Activated naive CD8-positive, alpha-beta T cell treated with anti-CD3 and anti-CD28 coated beads, Interleukin-2, amount 10 ng/mL, durations not matched to agents 7 days and 5 days (primary cell): ENCODE measurements around the gene SLC8B1. TPM values are rescaled to one million over a fixed set of nuclear protein-coding genes. Genes with fewer than 3 reads are reported as not detected.

Source experiments
- ATAC-seq: fragments of 150-1000 bp; cut with Tn5 transposase; one replicate; pipeline ENCODE4 v1.10.0; 2021; ENCODE audit warnings: low read depth, moderate library complexity
- POLR2A ChIA-PET: fragments of 350-600 bp; sonication (Branson Sonifier 250); formaldehyde crosslinking; loops from one replicate; lab custom pipeline; 2021; ENCODE audit warnings: antibody characterized with exemption; lab: Charles Lee
- DNase-seq: peaks from one replicate; pipeline ENCODE4 v3.0.0; 2021
- H3K27ac Mint-ChIP-seq: one replicate; pipeline ENCODE4 v1.8.0; 2022; ENCODE audit warnings: mild to moderate bottlenecking, mixed read lengths
- H3K27me3 Mint-ChIP-seq: one replicate; pipeline ENCODE4 v1.8.0; 2022; ENCODE audit warnings: mild to moderate bottlenecking, moderate library complexity, mixed read lengths
- H3K36me3 Mint-ChIP-seq: one replicate; pipeline ENCODE4 v1.8.0; 2021; ENCODE audit warnings: mild to moderate bottlenecking, mixed read lengths
- H3K4me1 Mint-ChIP-seq: one replicate; pipeline ENCODE4 v1.8.0; 2021; ENCODE audit warnings: mixed read lengths
- H3K4me3 Mint-ChIP-seq: one replicate; pipeline ENCODE4 v1.8.0; 2022; ENCODE audit warnings: mild to moderate bottlenecking, moderate library complexity, mixed read lengths
- H3K9me3 Mint-ChIP-seq: one replicate; pipeline ENCODE4 v1.8.0; 2021; ENCODE audit warnings: mixed read lengths
- total RNA-seq, 2 experiments: library from RNA; stranded (reverse); gene quantifications; one replicate each; pipeline ENCODE4 v1.2.3, GENCODE V29; 2021

The SLC8B1 gene
- total RNA-seq, 2 experiments from 2014 or later = 42.1 to 42.4 TPM

- no peak overlapping the region for H3K4me3 Mint-ChIP-seq
- POLR2A ChIA-PET = no interaction called here
- peaks cover 17% of the 10 kb centered on the region for H3K27me3 Mint-ChIP-seq
- H3K36me3 Mint-ChIP-seq = no peaks in the 10 kb centered on the region
- no peak for ATAC-seq
- no peak for DNase-seq
- H3K27ac Mint-ChIP-seq = no peak overlapping the region
- peaks cover 2% of the 10 kb centered on the region for H3K4me1 Mint-ChIP-seq
- H3K9me3 Mint-ChIP-seq = no peaks in the 10 kb centered on the region
Observed at GRCh38 chr12:113346353-113346752, 11.4 kb upstream of the SLC8B1 start.

GRCh38 chr12:113345318-113345717 is 10.4 kb upstream of the SLC8B1 start:
- no peak overlapping the region for H3K27ac Mint-ChIP-seq
- no peaks in the 10 kb centered on the region for H3K9me3 Mint-ChIP-seq
- ATAC-seq (no peak), DNase-seq (no peak)
- H3K36me3 Mint-ChIP-seq = no peaks in the 10 kb centered on the region
- POLR2A ChIA-PET = no interaction called here
- H3K4me1 Mint-ChIP-seq = peaks cover 2% of the 10 kb centered on the region
- H3K4me3 Mint-ChIP-seq = no peak overlapping the region
- peaks cover 16% of the 10 kb centered on the region for H3K27me3 Mint-ChIP-seq

DNA sequence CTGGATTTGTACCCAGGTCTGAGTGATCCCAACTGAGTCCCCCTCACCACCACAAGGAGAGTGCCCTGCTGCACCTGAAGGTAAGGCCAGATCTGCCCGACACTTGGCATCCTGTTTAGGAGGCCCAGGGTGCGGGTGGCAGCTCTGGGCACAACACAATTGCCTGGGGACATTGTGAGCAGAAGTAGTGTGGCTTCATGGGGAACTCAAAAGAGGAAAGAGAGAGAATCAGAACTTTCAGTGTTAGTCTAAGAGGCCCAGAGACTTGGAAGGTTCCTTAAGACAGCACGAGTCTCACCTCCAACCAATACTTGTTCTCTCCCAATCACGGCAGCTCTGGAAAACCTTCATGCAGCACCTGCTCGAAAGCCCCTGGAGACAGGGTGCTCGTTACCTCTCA is 6.6 kb upstream of the SLC8B1 start:
- Mint-ChIP-seq H3K36me3 (no peaks in the 10 kb centered on the region), H3K27ac (no peak overlapping the region), H3K27me3 (peaks cover 14% of the 10 kb centered on the region), H3K4me1 (peaks cover 4% of the 10 kb centered on the region), H3K9me3 (no peaks in the 10 kb centered on the region), H3K4me3 (no peak overlapping the region)
- DNase-seq (no peak), ATAC-seq (no peak)
- POLR2A ChIA-PET = no interaction called here

DNA sequence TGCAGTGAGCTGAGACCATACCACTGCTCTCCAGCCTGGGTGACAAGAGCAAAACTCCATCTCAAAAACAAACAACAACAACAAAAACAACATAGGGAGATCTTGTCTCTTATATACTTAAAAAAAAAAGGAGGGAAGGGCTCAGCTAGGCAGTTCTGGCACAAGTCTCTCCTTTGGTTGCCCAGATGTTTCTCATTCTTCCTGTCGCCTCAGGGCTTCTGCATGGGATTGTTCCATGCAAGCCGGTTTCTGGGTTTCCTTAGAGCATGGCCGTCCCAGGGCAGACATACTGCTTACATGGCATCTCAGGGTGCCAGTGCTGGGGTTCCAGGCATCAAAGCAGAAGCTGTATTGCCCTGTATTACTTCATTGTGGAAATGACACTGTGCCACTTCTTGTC is 5.2 kb upstream of the SLC8B1 start:
- H3K36me3 Mint-ChIP-seq = no peaks in the 10 kb centered on the region
- POLR2A ChIA-PET = no interaction called here
- H3K27me3 Mint-ChIP-seq = peaks cover 14% of the 10 kb centered on the region
- peaks cover 6% of the 10 kb centered on the region for H3K4me1 Mint-ChIP-seq
- DNase-seq (no peak), ATAC-seq (no peak)
- no peak overlapping the region for H3K27ac Mint-ChIP-seq
- no peaks in the 10 kb centered on the region for H3K9me3 Mint-ChIP-seq
- H3K4me3 Mint-ChIP-seq = no peak overlapping the region

DNA sequence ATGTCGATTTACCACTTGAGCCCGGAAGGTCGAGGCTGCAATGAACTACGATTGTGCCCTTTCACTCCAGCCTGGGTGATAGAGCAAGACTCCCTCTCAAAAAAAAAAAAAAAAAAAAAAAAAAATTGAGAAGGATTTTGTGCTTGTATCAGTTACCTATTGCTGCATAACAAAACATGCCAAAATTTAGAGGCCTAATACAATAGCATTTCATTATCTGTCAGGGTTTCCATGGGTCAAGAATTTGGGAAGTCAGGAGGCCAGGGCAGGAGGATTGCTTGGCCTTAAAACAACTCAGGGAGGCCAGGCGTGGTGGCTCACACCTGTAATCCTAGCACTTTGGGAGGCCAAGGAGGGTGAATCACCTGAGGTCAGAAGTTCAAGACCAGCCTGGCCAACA is 4.6 kb upstream of the SLC8B1 start:
- no peak for DNase-seq
- Mint-ChIP-seq H3K9me3 (no peaks in the 10 kb centered on the region), H3K4me3 (no peak overlapping the region), H3K27me3 (peaks cover 14% of the 10 kb centered on the region), H3K4me1 (peaks cover 6% of the 10 kb centered on the region), H3K36me3 (no peaks in the 10 kb centered on the region), H3K27ac (no peak overlapping the region)
- POLR2A ChIA-PET = no interaction called here
- ATAC-seq = no peak

- Mint-ChIP-seq H3K4me3 (peak overlapping the region; percentile 93), H3K4me1 (peaks cover 19% of the 10 kb centered on the region), H3K36me3 (peaks cover 17% of the 10 kb centered on the region), H3K27me3 (peaks cover 4% of the 10 kb centered on the region), H3K9me3 (no peaks in the 10 kb centered on the region), H3K27ac (peak overlapping the region; percentile 68)
- POLR2A ChIA-PET = interaction anchor here (0.6 to 1.7 kb wide), 6 partner anchors 10 to 150 kb away, joined by 3 to 9 read pairs (median 4); partner anchors contain the start of genes PLBD2 and SDSL
- ATAC-seq (peak; percentile 23), DNase-seq (peak; percentile 38)
Observed at GRCh38 chr12:113333877-113334785, 778 bp downstream of the SLC8B1 start.

DNA sequence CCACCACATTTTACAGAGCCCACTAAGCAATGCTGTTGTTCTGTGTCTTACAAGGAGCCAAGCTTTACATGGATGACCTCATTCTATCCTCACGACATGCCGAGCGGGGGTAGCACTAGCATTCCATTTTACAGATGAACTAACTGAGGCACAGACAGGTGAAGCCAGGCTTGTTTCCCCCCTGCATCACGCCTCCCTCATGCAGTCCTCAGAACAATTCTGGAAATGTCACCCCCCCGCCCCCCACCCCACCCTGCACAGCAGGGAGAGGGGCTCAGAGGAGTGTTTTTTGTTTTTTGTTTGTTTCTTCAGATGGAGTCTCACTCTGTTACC is 1.5 kb downstream of the SLC8B1 start:
- Mint-ChIP-seq H3K27me3 (peaks cover 4% of the 10 kb centered on the region), H3K9me3 (no peaks in the 10 kb centered on the region), H3K27ac (no peak overlapping the region), H3K4me3 (peak overlapping the region; percentile 93), H3K4me1 (peaks cover 19% of the 10 kb centered on the region), H3K36me3 (peaks cover 19% of the 10 kb centered on the region)
- POLR2A ChIA-PET = no interaction called here
- DNase-seq = no peak
- ATAC-seq = no peak

DNA sequence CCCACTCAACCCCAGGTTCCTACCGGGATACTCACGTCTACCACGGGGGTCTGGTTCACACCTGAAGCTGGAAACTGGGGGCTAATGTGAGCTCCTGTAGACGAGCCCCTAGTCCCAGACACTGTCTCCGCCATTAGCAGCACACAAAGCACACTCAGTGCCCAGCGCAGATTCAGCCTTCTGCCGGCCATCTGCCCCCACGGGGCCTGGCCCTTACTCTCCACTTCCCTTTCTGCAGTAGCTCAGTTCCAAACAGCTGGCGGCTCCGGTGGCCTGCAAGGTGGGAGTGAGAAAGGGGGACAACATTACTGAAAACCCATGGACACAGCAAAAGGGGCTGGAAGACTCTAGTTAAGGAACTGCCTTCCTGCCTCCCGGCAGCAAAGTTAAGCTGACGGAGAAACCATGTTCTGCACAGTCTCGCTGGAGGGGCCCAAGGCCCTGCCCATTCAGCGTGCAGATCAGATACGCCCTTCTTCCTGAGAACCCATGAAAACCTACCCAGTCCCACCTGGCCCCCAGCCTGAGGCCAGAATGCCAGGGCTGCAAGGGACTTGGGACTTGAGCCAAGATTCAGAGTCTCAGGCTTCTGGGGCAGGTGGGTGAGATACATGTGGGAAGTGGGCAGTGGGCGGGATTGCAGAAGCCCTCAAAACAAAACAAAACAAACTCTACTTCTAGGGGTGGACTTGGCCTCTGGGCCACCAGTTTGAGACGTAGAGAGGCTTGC is 2.1 kb downstream of the SLC8B1 start:
- Mint-ChIP-seq H3K4me1 (peaks cover 19% of the 10 kb centered on the region), H3K27me3 (peaks cover 4% of the 10 kb centered on the region), H3K4me3 (no peak overlapping the region), H3K36me3 (peaks cover 19% of the 10 kb centered on the region), H3K9me3 (no peaks in the 10 kb centered on the region), H3K27ac (no peak overlapping the region)
- DNase-seq (no peak), ATAC-seq (no peak)
- POLR2A ChIA-PET = interaction anchor here (1.2 kb wide), 2 partner anchors 8 to 135 kb away, joined by 3 read pairs; no protein-coding TSS in a partner anchor

DNA sequence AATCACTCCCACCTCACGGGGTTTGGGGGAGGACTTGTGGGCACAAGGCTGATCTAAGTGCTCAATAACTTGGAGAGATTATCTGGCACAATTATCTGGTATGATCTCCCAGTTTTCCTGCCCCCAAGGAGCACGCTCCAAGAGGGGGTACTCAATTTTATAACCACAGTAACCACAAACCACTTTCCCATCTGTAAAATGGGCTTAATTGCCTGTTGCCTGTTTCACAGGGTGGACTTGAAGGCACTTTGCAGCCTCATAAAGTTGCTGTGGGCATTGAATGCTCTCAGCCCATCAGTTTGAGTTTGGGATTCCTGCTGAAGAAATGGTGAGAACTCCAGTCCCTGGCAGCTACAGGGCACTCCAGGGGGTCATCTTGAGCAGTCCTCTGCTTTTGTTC is 4.4 kb downstream of the SLC8B1 start:
- H3K27me3 Mint-ChIP-seq = no peaks in the 10 kb centered on the region
- ATAC-seq (no peak), DNase-seq (no peak)
- H3K4me1 Mint-ChIP-seq = peaks cover 19% of the 10 kb centered on the region
- H3K9me3 Mint-ChIP-seq = no peaks in the 10 kb centered on the region
- H3K4me3 Mint-ChIP-seq = no peak overlapping the region
- H3K27ac Mint-ChIP-seq = peak overlapping the region; percentile 22
- POLR2A ChIA-PET = no interaction called here
- H3K36me3 Mint-ChIP-seq = peaks cover 23% of the 10 kb centered on the region

DNA sequence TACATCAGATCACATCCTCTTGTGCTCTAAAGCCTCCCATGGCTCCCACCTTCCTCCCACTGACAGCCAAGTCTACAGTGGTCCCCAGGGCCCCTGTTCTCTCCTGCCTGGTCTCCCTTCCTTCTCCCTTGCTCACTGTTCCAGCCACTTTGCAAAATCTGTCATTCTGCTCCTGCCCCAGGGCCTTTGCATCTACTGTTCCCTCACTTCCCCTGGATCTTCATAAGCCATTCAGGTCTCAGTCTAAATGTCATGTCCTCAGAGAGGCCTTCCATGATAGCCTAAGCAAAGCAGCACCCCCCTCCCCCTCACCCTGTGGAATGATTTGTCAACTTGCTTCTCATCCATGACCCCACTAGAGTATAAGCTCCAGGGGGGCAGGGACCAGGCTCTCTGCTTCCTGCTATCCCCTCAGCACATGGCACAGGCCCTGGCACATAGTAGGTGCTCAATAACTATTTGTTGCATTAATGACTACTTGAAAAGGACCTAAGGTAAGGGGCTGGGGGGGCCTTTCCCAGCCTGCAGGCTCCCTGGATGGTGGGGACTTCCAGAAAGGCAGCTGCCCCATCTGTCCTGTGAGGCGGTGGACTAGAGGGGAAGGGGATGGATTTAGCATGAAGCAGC is 5.0 kb downstream of the SLC8B1 start:
- DNase-seq = no peak
- no peak overlapping the region for H3K4me3 Mint-ChIP-seq
- H3K27ac Mint-ChIP-seq = peak overlapping the region; percentile 62
- H3K4me1 Mint-ChIP-seq = peaks cover 17% of the 10 kb centered on the region
- no peaks in the 10 kb centered on the region for H3K9me3 Mint-ChIP-seq
- peaks cover 26% of the 10 kb centered on the region for H3K36me3 Mint-ChIP-seq
- POLR2A ChIA-PET = no interaction called here
- H3K27me3 Mint-ChIP-seq = no peaks in the 10 kb centered on the region
- ATAC-seq = no peak

- Mint-ChIP-seq H3K27me3 (no peaks in the 10 kb centered on the region), H3K4me3 (no peak overlapping the region), H3K27ac (no peak overlapping the region), H3K36me3 (peaks cover 27% of the 10 kb centered on the region), H3K4me1 (peaks cover 17% of the 10 kb centered on the region), H3K9me3 (no peaks in the 10 kb centered on the region)
- ATAC-seq (no peak), DNase-seq (no peak)
- POLR2A ChIA-PET = no interaction called here
Observed at GRCh38 chr12:113329022-113329790, 5.7 kb downstream of the SLC8B1 start.

DNA sequence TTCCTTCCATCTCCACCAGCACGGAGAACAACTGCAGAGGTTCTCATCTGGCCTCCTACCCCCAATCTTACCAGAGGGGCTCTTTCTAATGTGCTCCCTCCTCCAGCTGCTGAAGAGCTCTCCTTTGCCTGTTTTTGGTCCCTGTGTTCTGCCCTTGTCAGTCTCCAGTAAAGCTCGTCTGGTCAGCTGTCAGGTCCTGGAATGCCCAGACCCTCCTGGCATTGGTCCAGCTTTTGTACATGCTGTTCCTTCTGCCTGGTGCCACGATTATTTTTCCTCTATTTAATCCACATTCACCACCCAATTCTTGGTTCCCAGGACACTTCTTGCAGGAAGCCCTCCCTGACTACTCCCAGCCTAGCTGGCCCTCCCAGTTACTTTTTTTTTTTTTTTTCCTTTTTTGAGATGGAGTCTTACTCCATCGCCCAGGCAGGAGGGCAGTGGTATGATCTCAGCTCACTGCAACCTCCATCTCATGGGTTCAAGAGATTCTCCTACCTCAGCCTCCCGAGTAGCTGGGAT is 6.5 kb downstream of the SLC8B1 start:
- no peak overlapping the region for H3K27ac Mint-ChIP-seq
- ATAC-seq (no peak), DNase-seq (no peak)
- peaks cover 30% of the 10 kb centered on the region for H3K36me3 Mint-ChIP-seq
- POLR2A ChIA-PET = interaction anchor here (0.7 kb wide), 1 partner anchor 131 kb away, joined by 4 read pairs; no protein-coding TSS in a partner anchor
- no peaks in the 10 kb centered on the region for H3K27me3 Mint-ChIP-seq
- peaks cover 12% of the 10 kb centered on the region for H3K4me1 Mint-ChIP-seq
- H3K9me3 Mint-ChIP-seq = no peaks in the 10 kb centered on the region
- no peak overlapping the region for H3K4me3 Mint-ChIP-seq
